SK-N-SH treated with all-trans-retinoic acid at 6 μM for 48 hours (cell line): Measurements from ENCODE around the gene ZNF318.

Experiments used
- CREB5 ChIP-seq: fragments of 250-450 bp; sonication (Bioruptor Pico); IDR thresholded peaks from 2 replicates; pipeline ENCODE4 v1.5.1; 2020; ENCODE audit warnings: low read depth, mild to moderate bottlenecking, moderate library complexity
- CSRNP3 ChIP-seq: fragments of 250-450 bp; sonication (Bioruptor Pico); IDR thresholded peaks from 2 replicates; pipeline ENCODE4 v1.5.1; 2021; ENCODE audit warnings: mild to moderate bottlenecking, moderate library complexity
- ESRRG ChIP-seq: fragments of 250-450 bp; sonication (Bioruptor Pico); IDR thresholded peaks from 2 replicates; pipeline ENCODE4 v1.6.1; 2021; ENCODE audit warnings: mild to moderate bottlenecking
- PATZ1 ChIP-seq: fragments of 250-450 bp; sonication (Bioruptor Pico); IDR thresholded peaks from 2 replicates; pipeline ENCODE4 v1.8.0; 2020; ENCODE audit warnings: mild to moderate bottlenecking, moderate library complexity, borderline replicate concordance
- ZC3H10 ChIP-seq: fragments of 250-450 bp; sonication (Bioruptor Pico); IDR thresholded peaks from 2 replicates; pipeline ENCODE4 v1.5.1; 2021; ENCODE audit warnings: mild to moderate bottlenecking, moderate library complexity

GRCh38 chr6:43339168-43339567 is 30.3 kb downstream of the ZNF318 start:
- TF ChIP-seq CSRNP3 (CRISPR knock-in tag), result no peak
- no peak for TF ChIP-seq PATZ1 (CRISPR knock-in tag)
- no peak for TF ChIP-seq ZC3H10
- TF ChIP-seq ESRRG (CRISPR knock-in tag), result no peak
- no peak for TF ChIP-seq CREB5 (CRISPR knock-in tag)
